ENCODE results near the gene OR2J3.

OR2J3 gene
- long read RNA-seq = 0 reads

GRCh38 chr6:29107758-29108157 lies at the start of gene OR2J3:
Gene OR2J3, plus strand, starts transcription at chr6:29108058. Its CDS starts 3,833 bp downstream, at chr6:29111891.
- H3K4me3 ChIP-seq (replicated peaks; ENCODE audit: insufficient read depth, low read length) = no peak within 1 kb of the TSS
- peaks cover 2% of the 10 kb centered on the region for H3K27me3 ChIP-seq (ENCODE audit: insufficient read depth, poor library complexity, severe bottlenecking)
- no peak within 1 kb of the TSS for H3K27ac ChIP-seq (replicated peaks)
- DNase-seq (ENCODE audit: low read depth in 1 of 2, low spot score in 1 of 2) = no peak
- TF ChIP-seq CTCF (IDR thresholded peaks at IDR 0.05; ENCODE audit: insufficient read depth, low read length) = no peak
- no peak for TF ChIP-seq POLR2AphosphoS5 (IDR thresholded peaks at IDR 0.05; ENCODE audit: low read depth)
- no peak for TF ChIP-seq REST (IDR thresholded peaks at IDR 0.05; ENCODE audit: insufficient replicate concordance, low read depth)
- TF ChIP-seq SPI1 (IDR thresholded peaks at IDR 0.05; ENCODE audit: borderline replicate concordance, low read depth) = no peak
- no peak for TF ChIP-seq GABPA (IDR thresholded peaks at IDR 0.05; ENCODE audit: low read depth)

- H3K27me3 ChIP-seq (ENCODE audit: insufficient read depth, poor library complexity, severe bottlenecking) = peaks cover 4% of the 10 kb centered on the region
- TF ChIP-seq GABPA (IDR thresholded peaks at IDR 0.05; ENCODE audit: low read depth) = no peak
- TF ChIP-seq CTCF (IDR thresholded peaks at IDR 0.05; ENCODE audit: insufficient read depth, low read length) = peak; percentile 72
- peak in 1 of 2 experiments; percentile 10 for DNase-seq (ENCODE audit: low read depth in 1 of 2, low spot score in 1 of 2)
- no peak overlapping the region for H3K4me3 ChIP-seq (replicated peaks; ENCODE audit: insufficient read depth, low read length)
- no peak overlapping the region for H3K27ac ChIP-seq (replicated peaks)
Observed at GRCh38 chr6:29071831-29072723, 35.8 kb upstream of the OR2J3 start.

GRCh38 chr6:29079203-29079602 lies 28.7 kb upstream of the OR2J3 start:
- TF ChIP-seq SPI1 (IDR thresholded peaks at IDR 0.05; ENCODE audit: borderline replicate concordance, low read depth) (no peak), POLR2AphosphoS5 (IDR thresholded peaks at IDR 0.05; ENCODE audit: low read depth) (no peak), GABPA (IDR thresholded peaks at IDR 0.05; ENCODE audit: low read depth) (no peak), CTCF (IDR thresholded peaks at IDR 0.05; ENCODE audit: insufficient read depth, low read length) (no peak), REST (IDR thresholded peaks at IDR 0.05; ENCODE audit: insufficient replicate concordance, low read depth) (no peak)
- no peak for DNase-seq (ENCODE audit: low read depth in 1 of 2, low spot score in 1 of 2)
- Histone ChIP-seq H3K4me3 (replicated peaks; ENCODE audit: insufficient read depth, low read length) (no peak overlapping the region), H3K27me3 (ENCODE audit: insufficient read depth, poor library complexity, severe bottlenecking) (no peaks in the 10 kb centered on the region), H3K27ac (replicated peaks) (no peak overlapping the region)
